Suppressor macrophage treated with lipopolysaccharide for 4 hours (primary cell): Measurements from ENCODE around the gene ABHD17A.

ENCODE experiments used
- DNase-seq: peaks from one replicate; pipeline ENCODE4 v3.0.0-alpha.2; 2020

ABHD17A gene

DNA sequence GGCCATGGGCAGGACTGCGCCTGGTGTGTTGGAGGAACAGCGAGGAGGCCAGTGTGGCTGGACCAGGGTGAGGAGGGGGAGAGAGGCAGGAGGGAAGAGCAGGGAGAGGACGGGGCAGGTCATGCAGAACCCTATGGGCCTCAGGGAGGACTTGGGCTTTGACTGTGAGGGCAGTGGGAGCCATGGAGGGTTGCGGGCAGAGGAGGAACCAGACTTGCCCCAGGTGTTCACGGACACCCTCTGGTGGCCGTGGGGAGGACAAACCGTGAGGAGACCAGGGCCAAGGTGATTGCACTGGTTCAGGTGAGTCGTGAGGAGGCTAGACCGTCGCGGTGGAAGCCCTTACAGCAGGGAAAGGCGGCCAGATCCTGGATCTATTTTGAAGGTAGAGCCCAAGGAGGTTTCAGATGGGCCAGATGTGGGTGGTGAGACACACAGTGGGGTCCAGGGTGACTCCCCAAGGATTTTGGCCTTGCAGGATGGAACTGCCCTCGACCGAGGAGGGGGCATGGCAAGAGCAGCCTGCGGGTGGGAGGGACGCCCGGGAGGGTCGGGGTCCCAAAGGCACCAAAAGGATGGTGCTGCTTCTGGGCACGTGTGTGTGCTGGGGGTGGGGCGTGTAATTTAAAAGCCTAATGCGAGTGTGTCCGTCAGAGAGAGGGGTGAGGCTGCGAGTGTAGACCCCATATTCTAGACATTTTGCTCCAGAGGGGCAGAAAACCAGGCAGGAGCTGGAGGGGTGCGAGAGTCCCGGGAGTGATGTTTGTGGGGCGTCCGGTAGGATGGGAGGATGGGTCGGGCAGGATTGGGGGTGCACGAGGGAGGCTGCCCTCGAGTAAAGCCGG is 34.3 kb downstream of the ABHD17A start:
- DNase-seq, result no peak

DNA sequence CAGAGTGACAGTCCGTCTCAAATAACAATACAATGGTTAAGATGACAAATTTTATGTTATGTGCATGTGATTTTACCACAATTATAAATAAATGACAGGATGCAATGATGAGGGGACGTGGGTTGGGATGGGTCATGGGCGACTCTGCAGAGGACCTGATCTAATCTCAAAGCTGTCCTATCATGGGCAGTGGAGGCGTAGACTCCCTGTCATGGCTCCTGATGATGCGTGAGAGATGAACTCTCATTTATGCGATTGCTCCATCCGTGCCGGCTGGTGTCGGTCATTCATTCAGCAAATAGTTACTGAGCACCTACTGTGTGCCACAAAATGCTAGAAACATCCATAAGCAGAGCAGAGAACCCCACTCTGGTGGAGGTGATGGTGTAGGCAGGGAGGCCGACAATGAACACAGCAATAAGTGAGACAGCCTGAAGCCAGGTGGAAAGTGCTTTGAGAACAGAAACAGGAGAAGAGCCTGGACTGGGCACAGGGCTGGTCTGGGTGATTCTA is 35.4 kb downstream of the ABHD17A start:
- DNase-seq, result peak; percentile 17

DNA sequence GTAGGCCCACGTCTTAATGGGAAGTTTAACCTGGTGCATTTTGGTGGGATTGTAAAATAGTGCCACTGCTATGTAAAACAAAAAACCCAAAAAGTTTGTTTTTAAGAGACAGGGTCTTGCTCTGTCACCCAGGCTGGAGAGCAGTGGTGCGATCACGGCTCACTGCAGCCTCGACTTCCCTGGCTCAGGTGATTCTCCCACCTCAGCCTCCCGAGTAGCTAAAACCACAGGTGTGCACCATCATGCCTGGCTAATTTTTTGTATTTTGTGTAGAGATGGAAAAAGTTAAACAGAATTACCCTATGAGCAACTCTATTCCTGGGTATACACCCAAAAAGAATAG is 36.2 kb downstream of the ABHD17A start:
- no peak for DNase-seq

DNA sequence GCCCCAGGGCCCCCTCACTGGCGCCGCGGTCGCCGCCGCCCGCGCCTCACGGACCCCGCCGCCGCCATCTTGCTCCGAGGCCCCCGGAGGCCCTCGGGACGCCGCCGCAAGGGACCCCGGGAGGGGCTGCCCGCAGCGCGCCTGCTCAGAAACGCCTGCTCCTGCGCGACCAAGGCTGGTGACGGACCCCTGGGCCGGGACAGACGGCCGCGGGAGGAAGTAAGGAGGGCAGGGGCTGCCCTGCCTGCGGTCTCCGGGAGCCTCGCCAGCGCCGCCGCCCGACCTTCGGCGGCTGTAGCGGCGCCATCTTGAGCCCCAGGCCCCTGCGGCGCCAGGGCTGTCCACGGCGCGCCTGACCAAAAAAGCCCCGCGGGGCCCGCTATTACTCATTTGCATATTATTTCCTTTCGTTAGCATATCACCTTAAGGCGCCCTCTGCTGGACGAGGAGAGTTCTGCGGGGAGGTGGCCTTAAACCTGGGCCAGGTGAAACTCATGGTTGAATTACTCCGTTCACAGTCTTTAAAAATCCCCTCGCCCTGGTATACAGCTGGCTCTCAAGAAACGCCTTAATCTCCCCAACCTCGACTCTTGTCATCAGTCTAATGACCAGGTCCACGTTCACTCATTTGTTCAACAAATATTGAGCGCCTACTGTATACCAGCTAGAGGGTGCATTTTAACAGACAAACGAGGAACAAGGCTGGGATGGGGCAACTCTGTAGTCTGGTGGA is 36.7 kb downstream of the ABHD17A start, which contains the start of gene REXO1:
Gene REXO1, minus strand, starts transcription at position 85 of the 733 bp plus-strand sequence. CDS start 125 bp downstream, outside the sequence.
- DNase-seq, result peak; percentile 98

DNA sequence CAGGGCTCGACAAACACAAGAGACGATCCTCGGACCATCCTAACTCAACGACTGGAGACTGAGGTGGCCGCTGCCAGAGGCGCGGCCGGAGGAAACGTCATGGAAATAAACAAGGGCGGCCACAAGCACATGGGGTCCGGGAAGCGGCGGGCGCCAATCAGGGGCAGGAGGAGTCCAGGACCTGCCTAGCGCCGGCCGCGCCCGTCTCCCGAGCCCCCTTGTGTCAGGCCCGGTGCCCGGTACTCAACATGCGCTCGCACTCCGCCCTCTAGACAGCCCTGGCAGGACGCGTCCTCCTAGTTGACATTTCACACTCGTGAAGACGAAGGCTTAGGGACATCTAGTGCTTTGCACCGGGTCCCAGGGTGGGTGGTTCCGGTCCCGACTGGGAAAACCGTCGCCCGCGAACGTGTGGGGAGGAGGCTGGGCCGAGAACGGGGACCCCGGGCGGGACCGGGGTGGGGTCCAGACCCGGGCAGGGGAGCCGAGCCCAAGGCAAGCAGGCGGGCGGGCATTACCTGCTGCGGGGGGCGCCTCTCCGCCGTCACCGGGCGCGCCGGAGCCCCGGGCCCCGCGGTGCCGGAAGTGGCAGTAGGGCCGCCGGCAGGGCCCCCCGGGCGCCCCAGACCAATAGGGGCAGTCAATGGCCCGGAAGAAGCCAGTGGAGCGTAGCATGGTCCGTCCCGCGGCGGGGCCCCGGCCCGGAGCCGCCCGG is 37.5 kb downstream of the ABHD17A start:
- DNase-seq, result peak; percentile 49

DNA sequence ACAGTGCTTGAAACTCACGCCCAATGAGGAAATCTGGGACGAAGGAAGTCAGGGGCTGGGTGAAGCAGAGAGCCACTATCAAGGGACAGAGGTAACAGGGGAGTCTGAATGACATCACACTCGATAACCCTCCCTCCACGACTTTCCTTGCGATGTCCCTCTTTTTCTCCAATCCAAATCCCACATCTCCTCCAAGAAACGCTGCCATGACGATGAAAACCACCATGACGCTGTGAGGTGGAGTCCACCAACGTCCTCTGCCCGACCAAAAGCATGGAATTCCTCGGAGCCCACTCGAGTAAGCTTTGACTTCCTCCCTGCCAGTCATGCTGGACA is 38.0 kb downstream of the ABHD17A start:
- DNase-seq, result no peak

DNA sequence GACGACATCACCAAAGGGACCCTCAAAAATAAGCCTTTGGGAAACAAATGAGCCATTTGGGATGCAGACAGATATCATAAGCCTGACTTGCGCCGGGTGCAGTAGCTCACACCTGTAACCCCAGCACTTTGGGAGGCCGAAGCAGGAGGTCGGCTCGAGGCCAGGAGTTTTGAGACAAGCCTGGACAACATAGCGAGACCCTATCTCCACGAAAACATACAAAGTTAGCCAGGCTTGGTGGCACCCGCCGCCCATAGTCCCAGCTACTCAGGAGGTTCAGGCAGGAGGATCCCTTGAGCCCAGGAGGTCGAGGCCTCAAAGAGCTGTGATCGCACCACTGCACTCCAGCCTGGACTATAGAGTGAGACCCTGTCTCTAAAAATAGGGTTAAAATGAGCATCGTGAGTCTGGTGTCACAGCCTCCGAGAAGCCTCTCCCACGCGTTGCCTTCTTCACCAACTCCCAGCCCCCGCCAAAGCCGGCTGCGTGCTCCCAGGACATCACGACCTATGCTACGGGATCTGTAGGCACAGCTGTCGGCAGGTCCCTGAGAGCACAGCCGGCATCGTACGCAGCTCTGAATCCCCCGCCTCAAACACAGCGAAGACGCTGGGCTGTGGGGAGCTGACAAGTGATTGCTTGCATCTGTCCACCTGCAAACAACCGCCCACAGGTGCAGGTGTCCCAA is 38.6 kb downstream of the ABHD17A start:
- no peak for DNase-seq

DNA sequence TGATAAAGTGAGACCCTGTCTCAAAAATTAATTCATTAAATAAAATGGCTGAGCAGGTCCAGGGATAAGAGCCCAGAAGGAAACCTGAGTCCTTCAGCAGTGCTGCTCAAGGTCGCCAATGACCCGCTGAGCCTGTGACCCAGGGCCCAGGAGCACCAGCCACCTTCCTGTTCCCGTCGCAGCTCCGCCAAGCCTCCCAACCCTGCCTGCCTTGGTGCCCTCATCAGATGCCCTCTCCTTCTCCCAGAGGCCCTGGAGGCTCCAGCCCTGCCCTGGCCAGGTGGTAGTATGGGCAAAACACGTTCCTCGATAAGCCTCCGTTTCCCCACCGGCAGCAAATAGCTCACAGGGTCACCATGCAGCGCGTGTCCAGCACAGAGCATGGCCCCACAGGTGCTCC is 39.7 kb downstream of the ABHD17A start:
- no peak for DNase-seq

DNA sequence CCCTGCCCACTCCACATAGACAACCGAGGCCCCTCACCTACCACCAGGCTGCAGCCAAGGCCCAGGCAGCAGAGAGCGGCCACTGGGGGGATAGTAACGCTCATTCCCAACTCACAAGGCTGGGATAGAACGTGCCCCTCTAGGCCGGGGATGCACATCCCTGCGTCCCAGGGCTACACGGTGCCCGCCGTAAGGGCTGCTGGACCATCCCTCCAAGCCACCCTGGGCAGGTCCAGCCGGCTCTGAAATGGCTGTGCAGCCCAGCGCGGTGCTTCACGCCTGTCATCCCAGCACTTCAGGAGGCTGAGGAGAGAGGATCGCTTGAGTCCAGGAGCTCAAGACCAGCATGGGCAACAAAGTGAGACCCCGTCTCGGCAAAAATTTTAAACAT is 40.2 kb downstream of the ABHD17A start:
- no peak for DNase-seq

DNA sequence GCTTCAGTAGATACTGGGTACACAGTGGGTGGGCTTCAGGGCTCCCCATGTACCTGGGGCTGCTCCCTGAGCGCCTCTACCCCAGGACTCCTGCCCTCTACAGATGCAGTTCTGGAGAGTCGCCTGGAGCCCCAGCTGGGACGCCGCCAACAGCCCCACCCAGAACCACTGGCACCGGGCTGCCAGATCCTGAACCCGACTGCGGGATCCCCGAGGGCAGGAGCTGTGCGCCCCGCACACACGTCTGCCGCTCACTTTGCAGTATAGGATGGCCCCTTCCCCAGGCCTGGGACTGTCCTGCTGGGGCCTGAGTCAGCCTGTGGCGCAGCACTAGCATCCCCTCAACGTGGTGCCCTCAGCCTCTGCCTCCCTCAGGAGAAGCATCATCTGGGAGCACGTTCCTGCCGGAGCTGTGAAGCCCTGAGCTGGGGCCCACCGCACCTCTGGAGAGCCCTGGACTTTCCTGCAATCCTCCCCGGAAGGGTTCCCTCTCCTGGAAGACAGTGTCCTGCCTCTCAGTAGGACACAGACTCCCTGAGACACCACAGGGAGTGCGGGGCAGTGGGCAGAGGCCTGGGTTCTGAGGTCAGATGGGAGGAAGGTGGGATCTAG is 40.7 kb downstream of the ABHD17A start:
- DNase-seq, result no peak

DNA sequence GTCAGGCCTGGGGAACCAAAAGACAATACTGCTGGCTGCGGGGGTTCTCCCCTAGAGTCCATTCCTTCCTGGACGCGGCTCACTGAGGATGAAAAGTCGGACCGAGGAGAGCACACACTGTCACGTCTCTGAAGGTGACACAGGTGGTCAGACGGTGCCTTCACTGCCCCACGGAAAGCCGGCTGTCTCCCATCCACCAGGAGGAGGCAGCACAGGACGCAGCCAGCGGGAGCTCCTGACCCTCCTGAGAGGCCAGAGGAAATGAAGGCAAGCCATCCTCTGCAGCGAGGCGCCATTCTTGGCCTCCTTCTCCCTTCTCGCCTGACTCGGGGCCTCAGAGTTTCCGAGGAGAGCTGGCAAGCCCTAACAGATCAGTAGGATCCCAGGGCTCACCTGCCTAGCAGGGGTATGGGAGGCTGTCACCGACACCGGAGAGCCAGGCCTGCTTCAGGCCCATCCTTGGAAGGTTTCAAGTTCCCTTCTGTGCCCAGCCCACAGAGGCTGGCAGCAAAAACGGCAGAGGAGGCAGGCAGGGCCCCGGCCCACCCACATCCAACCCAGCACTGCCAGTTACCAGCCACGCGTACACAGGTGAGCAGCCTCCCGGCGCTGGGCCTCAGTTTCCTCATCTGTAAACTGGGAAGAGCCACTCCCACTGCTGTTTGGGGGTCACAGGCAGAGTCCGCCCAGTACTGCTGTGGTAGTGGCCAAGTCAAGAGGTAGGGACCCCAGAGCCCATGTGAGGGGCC is 41.5 kb downstream of the ABHD17A start:
- DNase-seq, result no peak

DNA sequence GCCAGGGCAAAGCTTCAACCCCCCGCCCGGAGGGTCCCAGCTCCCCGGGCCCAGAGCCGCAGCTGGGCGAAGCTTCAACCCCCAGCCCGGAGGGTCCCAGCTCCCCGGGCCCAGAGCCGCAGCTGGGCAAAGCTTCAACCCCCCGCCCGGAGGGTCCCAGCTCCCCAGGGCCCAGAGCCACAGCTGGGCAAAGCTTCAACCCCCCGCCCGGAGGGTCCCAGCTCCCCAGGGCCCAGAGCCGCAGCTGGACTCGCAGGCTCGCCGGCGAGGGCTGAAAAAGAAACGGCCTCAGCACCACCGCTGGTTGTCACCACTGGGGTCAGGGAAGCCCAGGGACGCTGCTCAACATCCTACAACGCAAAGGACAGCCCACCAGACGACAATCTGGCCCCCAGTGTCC is 42.2 kb downstream of the ABHD17A start:
- DNase-seq, result no peak

DNA sequence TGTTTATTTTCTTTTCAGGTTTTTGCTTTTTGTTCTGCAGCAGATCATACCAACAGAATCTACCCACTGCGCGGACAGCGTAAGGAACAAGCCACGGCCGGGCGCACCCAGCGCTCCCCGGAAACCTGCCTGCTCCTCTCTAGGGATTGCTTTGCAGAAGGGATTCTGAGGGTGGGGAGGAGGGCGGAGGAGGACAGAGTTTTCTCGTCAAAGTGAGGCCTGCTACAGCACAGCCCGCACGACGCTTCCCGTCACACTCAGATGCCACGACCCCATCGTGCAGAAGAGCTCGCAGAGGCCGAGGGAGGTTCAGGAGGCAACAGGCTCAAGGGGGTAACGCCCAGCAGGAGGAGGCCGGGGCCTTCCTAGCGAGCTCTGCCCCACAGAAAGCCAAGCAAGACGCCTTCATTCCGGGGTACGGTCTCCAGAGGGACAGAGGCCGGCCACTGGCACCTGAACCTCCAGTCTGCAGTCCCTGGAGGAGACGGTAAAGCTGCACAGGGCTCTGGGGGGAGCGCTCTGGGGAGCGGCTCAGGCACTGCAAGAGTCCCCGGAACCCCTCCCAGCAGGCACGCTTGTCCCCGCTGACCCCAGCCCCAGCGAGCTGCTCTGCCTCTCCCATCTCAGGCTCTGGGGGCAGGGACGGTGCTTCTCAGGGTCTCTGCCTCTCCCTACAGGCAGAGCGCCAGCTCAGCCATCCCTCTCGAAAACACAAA is 43.9 kb downstream of the ABHD17A start:
- no peak for DNase-seq

DNA sequence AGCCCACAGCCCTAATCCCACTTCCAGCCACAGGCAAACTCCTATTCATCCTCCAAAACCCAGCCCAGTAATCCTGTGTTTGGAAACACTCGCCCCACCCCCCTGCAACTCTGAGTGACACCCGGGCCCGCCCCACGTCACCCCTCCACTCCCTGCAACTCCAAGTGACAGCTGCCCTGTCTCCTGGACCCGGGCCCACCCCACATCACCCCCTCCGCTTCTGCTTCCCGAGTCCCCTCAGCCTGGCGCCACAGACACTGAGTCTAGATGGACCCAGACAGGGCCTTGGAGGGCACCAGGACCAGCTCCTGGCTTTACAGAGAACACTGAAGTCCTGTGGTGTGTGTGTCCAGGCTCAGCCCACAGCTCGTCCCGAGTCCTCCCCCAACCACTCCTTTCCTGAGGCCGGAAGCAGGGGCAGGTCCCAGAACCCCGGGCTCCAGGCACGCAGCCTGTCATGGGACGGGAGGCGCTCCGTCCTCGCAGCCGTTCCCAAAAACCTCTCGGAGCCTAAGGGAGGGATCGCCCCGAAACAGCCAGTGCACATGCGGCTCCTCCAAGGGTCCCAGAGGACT is 44.7 kb downstream of the ABHD17A start:
- DNase-seq, result no peak

DNA sequence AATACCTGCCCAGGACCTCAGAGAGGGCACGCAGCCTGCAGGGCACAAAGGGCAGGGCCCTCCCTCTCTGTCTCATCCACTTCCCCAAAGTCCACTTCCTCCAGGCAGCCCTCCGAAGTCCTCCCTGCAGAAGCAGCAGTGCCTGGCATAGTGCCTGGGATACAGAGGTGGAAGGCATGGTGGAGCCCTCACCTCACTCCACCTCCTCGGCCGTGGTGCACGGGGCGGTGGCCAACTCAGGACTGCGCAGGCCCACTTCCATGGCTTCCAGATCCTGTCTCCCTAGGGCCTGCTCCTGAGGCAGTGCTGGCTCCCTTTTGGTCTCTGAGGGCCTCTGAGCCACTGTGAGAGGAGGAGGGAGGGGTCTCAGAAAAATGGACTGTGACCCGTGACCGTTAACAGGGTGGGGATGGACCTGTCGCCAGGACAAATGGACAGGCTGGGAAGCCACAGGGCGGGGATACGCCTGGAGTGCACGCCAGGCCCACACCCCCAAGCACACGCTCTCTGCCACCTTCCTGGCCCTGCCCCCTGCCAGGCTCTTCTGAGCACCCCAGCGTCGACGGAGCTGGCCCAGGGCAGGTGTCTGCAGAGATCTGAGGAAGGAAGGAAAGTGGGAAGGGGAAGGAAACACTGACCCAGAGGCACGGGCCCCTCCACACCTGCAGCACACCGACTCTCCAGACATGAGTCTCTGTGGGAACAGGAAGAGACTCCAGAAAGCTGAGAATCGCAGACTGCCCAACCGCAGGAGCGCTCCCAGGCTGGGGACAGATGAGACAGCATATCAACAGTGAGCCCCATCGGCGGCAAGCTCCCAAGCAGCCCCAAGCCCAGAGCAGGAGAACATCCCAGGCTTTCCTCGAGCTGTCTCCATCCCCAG is 45.4 kb downstream of the ABHD17A start:
- no peak for DNase-seq

DNA sequence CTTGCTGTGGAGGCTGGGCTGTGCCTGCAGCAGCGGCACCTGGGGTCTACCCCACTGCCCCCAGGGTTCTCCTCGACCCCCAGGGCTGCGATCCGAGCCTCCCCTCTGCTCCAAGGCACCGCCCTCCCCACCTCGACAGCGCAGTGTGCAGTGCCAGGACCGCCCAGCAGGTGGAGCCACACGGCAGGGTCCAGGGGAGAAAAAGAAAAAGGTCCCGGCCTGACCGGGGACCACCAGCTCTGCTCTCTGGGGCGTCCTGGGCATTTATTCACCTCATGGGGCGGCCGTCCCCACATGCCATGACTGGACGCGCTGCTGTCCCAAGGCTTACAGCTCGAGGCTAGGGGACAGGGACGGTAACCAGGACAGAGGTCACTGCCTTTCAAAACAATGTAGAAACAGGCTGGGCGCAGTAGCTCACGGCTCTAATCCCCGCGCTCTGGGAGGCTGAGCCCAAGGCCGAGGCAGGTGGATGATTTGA is 47.6 kb downstream of the ABHD17A start:
- DNase-seq, result peak; percentile 62

DNA sequence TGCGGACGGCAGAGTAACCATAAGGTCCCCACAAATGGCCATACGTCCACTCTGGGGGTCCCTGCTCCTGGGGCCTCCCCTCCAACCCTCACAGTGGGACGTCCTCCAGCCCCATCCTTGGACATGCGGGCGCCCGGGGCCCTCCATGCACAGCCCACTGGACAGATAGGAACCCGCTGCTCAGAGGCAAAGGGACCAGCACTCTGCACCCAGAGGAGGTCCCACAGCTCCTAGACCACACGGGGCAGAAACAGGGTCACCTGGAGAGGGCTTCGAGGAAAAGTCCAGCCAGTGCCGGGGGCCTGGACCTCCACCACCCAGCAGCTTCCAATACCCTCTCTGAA is 48.1 kb downstream of the ABHD17A start:
- DNase-seq, result no peak

DNA sequence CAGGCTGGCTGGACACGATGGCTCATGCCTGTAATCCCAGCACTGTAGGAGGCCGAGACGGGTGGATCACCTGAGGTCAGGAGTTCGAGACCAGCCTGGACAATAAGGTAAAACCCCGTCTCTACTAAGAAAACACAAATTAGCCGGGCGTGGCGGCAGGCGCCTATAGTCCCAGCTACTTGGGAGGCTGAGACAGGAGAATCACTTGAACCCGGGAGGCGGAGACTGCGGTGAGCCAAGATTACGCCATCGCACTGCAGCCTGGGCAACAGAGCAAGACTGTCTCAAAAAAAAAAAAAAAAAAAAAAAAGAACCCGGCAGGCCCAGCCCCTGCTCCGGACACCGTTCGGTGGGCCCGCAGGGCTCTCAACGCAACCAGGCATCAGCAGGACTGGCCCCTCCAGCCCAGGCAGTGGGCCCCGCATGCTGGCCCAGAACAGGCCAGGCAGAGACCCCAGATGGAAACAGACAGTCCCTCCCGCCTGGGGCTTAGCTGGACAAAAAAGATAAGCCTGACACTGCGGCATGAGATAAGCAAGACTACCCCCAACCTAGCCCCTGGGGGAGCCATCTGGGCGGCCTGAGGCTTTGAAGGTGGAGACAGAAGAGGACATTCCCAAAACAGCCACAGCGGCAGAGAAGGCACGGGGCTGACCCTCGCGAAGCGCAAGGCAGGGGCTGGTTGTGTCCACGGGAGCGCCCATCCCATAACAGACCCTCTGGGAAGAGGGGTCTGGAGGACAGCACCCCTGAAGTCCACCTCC is 48.7 kb downstream of the ABHD17A start:
- DNase-seq, result no peak

DNA sequence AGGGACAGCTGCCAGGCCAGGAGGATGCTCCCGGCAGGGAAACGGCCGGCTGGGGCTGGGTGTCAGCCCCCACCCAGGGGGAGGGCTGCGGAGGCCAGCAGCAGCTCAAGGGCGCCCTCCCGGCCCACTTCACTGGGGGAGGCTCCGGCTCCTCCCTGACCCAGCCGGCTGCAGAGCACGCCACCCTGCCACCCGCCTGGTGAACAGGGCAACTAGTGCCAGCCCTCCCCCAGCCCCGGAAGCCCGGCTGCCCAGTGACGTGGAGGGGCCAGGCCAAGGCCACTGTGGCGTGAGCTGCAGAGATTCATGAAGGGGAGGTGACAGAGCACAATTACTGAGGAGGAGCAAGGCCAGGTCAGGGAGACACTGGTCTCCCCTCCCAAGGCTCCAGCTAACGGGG is 51.8 kb downstream of the ABHD17A start:
- DNase-seq, result no peak
